ENCODE results near the gene MBD1. TPM values are rescaled to one million over a fixed set of nuclear protein-coding genes. Genes with fewer than 3 reads are reported as not detected.
A peak's percentile ranks its signal among the peaks of the same experiment; 100 is the strongest.
"Not testable (repeated sequence)": the region's sequence is repeated elsewhere in the genome, so short reads cannot be mapped to it uniquely, and the experiment has no call there.

MBD1 gene
- total RNA-seq = 10 to 100 TPM; 89.9 to 98.7 TPM

- Mint-ChIP-seq H3K27me3 (no peaks in the 10 kb centered on the region), H3K4me1 (peaks cover 34% of the 10 kb centered on the region), H3K36me3 (ENCODE audit: low read depth) (peaks cover 94% of the 10 kb centered on the region), H3K27ac (peak within 1 kb of the TSS; percentile 91), H3K4me3 (peak within 1 kb of the TSS; percentile 86), H3K9me3 (no peaks in the 10 kb centered on the region)
- peak; percentile 94 for ATAC-seq (replicated peaks)
Observed at GRCh38 chr18:50281295-50281971, at the start of gene MBD1. TSS of gene MBD1 (minus strand) at chr18:50281523. CDS start at chr18:50279992, 1,531 bp downstream.

- ATAC-seq (replicated peaks) = no peak
- H3K27me3 Mint-ChIP-seq = peaks cover 22% of the 10 kb centered on the region
- no peaks in the 10 kb centered on the region for H3K36me3 Mint-ChIP-seq (ENCODE audit: low read depth)
- H3K27ac Mint-ChIP-seq = no peak overlapping the region
- H3K4me3 Mint-ChIP-seq = no peak overlapping the region
- no peaks in the 10 kb centered on the region for H3K9me3 Mint-ChIP-seq
- H3K4me1 Mint-ChIP-seq = no peaks in the 10 kb centered on the region
Observed at GRCh38 chr18:50330176-50330575, 48.9 kb upstream of the MBD1 start.

- ATAC-seq (replicated peaks) = no peak
- Mint-ChIP-seq H3K4me3 (no peak overlapping the region), H3K27ac (no peak overlapping the region), H3K36me3 (ENCODE audit: low read depth) (no peaks in the 10 kb centered on the region), H3K9me3 (no peaks in the 10 kb centered on the region), H3K4me1 (no peaks in the 10 kb centered on the region), H3K27me3 (peaks cover 22% of the 10 kb centered on the region)
Observed at GRCh38 chr18:50327983-50328382, 46.7 kb upstream of the MBD1 start.

- H3K4me3 Mint-ChIP-seq = no peak overlapping the region
- H3K27ac Mint-ChIP-seq = no peak overlapping the region
- ATAC-seq (replicated peaks) = no peak
Observed at GRCh38 chr18:50320719-50321118, 39.4 kb upstream of the MBD1 start.

GRCh38 chr18:50315100-50315871 lies 34.0 kb upstream of the MBD1 start:
- Mint-ChIP-seq H3K27me3 (peaks cover 23% of the 10 kb centered on the region), H3K27ac (no peak overlapping the region), H3K36me3 (ENCODE audit: low read depth) (no peaks in the 10 kb centered on the region), H3K4me1 (no peaks in the 10 kb centered on the region), H3K4me3 (no peak overlapping the region), H3K9me3 (no peaks in the 10 kb centered on the region)
- no peak for ATAC-seq (replicated peaks)

More at GRCh38 chr18:50320719-50321118, 39.4 kb upstream of the MBD1 start:
- H3K4me1 Mint-ChIP-seq = no peaks in the 10 kb centered on the region
- no peaks in the 10 kb centered on the region for H3K36me3 Mint-ChIP-seq (ENCODE audit: low read depth)
- H3K27me3 Mint-ChIP-seq = peaks cover 4% of the 10 kb centered on the region
- no peaks in the 10 kb centered on the region for H3K9me3 Mint-ChIP-seq

- Mint-ChIP-seq H3K27me3 (peaks cover 26% of the 10 kb centered on the region), H3K36me3 (ENCODE audit: low read depth) (no peaks in the 10 kb centered on the region), H3K4me1 (no peaks in the 10 kb centered on the region), H3K9me3 (no peaks in the 10 kb centered on the region), H3K4me3 (no peak overlapping the region), H3K27ac (no peak overlapping the region)
- no peak for ATAC-seq (replicated peaks)
Observed at GRCh38 chr18:50313873-50314460, 32.6 kb upstream of the MBD1 start.

GRCh38 chr18:50313031-50313607 lies 31.8 kb upstream of the MBD1 start:
- Mint-ChIP-seq H3K27ac (no peak overlapping the region), H3K4me1 (no peaks in the 10 kb centered on the region)

GRCh38 chr18:50312296-50313030 lies 31.1 kb upstream of the MBD1 start:
- no peak overlapping the region for H3K4me3 Mint-ChIP-seq
- no peaks in the 10 kb centered on the region for H3K9me3 Mint-ChIP-seq
- no peaks in the 10 kb centered on the region for H3K36me3 Mint-ChIP-seq (ENCODE audit: low read depth)
- H3K4me1 Mint-ChIP-seq = no peaks in the 10 kb centered on the region
- peaks cover 26% of the 10 kb centered on the region for H3K27me3 Mint-ChIP-seq
- no peak overlapping the region for H3K27ac Mint-ChIP-seq
- no peak for ATAC-seq (replicated peaks)

More at GRCh38 chr18:50313031-50313607, 31.8 kb upstream of the MBD1 start:
- H3K9me3 Mint-ChIP-seq = no peaks in the 10 kb centered on the region
- no peak for ATAC-seq (replicated peaks)
- no peak overlapping the region for H3K4me3 Mint-ChIP-seq
- no peaks in the 10 kb centered on the region for H3K36me3 Mint-ChIP-seq (ENCODE audit: low read depth)
- H3K27me3 Mint-ChIP-seq = peaks cover 26% of the 10 kb centered on the region

GRCh38 chr18:50311650-50312049 lies 30.3 kb upstream of the MBD1 start:
- ATAC-seq (replicated peaks) = no peak
- no peaks in the 10 kb centered on the region for H3K36me3 Mint-ChIP-seq (ENCODE audit: low read depth)
- H3K27me3 Mint-ChIP-seq = peaks cover 21% of the 10 kb centered on the region
- no peak overlapping the region for H3K27ac Mint-ChIP-seq
- H3K9me3 Mint-ChIP-seq = no peaks in the 10 kb centered on the region
- H3K4me1 Mint-ChIP-seq = no peaks in the 10 kb centered on the region
- H3K4me3 Mint-ChIP-seq = no peak overlapping the region

GRCh38 chr18:50310080-50310479 lies 28.8 kb upstream of the MBD1 start:
- Mint-ChIP-seq H3K9me3 (no peaks in the 10 kb centered on the region), H3K4me1 (no peaks in the 10 kb centered on the region), H3K27me3 (peaks cover 24% of the 10 kb centered on the region), H3K27ac (no peak overlapping the region), H3K36me3 (ENCODE audit: low read depth) (no peaks in the 10 kb centered on the region), H3K4me3 (no peak overlapping the region)
- no peak for ATAC-seq (replicated peaks)

GRCh38 chr18:50308851-50309250 lies 27.5 kb upstream of the MBD1 start:
- H3K4me3 Mint-ChIP-seq = peak overlapping the region; percentile 91
- H3K27me3 Mint-ChIP-seq = peaks cover 16% of the 10 kb centered on the region
- H3K27ac Mint-ChIP-seq; H3K36me3 Mint-ChIP-seq (ENCODE audit: low read depth); ATAC-seq (replicated peaks); H3K9me3 Mint-ChIP-seq; H3K4me1 Mint-ChIP-seq: not testable (repeated sequence)

GRCh38 chr18:50307738-50308470 lies 26.6 kb upstream of the MBD1 start:
- H3K27ac Mint-ChIP-seq = peak overlapping the region; percentile 71
- ATAC-seq (replicated peaks) = peak; percentile 100
- H3K9me3 Mint-ChIP-seq = no peaks in the 10 kb centered on the region
- peaks cover 15% of the 10 kb centered on the region for H3K27me3 Mint-ChIP-seq
- H3K4me1 Mint-ChIP-seq = no peaks in the 10 kb centered on the region
- no peaks in the 10 kb centered on the region for H3K36me3 Mint-ChIP-seq (ENCODE audit: low read depth)
- H3K4me3 Mint-ChIP-seq = peak overlapping the region; percentile 91

- peak overlapping the region; percentile 71 for H3K27ac Mint-ChIP-seq
- H3K4me3 Mint-ChIP-seq = peak overlapping the region; percentile 91
- H3K9me3 Mint-ChIP-seq = no peaks in the 10 kb centered on the region
- H3K4me1 Mint-ChIP-seq = no peaks in the 10 kb centered on the region
- ATAC-seq (replicated peaks) = peak; percentile 3
- H3K27me3 Mint-ChIP-seq = peaks cover 20% of the 10 kb centered on the region
- H3K36me3 Mint-ChIP-seq (ENCODE audit: low read depth) = no peaks in the 10 kb centered on the region
Observed at GRCh38 chr18:50307400-50307737, 26.0 kb upstream of the MBD1 start.
